Kidney epithelial cell (primary cell): ENCODE measurements around the gene TBC1D2. TPM values are rescaled to one million over a fixed set of nuclear protein-coding genes. Genes with fewer than 3 reads are reported as not detected.

Source experiments
- DNase-seq: peaks from one replicate; pipeline ENCODE4 v3.0.0-alpha.2; 2010; ENCODE audit warnings: low read depth
- H3K27me3 ChIP-seq: 2 replicates; pipeline ENCODE4 v1.6.0; 2011; ENCODE audit warnings: low read length; ENCODE audit not compliant: control insufficient read depth, insufficient read depth
- H3K36me3 ChIP-seq: 2 replicates; pipeline ENCODE4 v1.5.1; 2011; ENCODE audit warnings: low read length; ENCODE audit not compliant: control insufficient read depth, insufficient read depth
- H3K4me3 ChIP-seq: 2 replicates; pipeline ENCODE4 v1.5.1; 2011; ENCODE audit warnings: low read depth, mild to moderate bottlenecking, control low read depth, low read length
- total RNA-seq: library from RNA; depleted of rRNA; stranded (reverse); fragments of >200 nt; gene quantifications from 2 replicates; pipeline ENCODE4 v1.2.3, GENCODE V29; 2015
- TF ChIP-seq, protein P1 (sequence below): IDR thresholded peaks from 2 replicates; pipeline ENCODE4 v1.5.1; 2011; ENCODE audit warnings: mild to moderate bottlenecking, moderate library complexity, low read length, control low read depth, inconsistent platforms; ENCODE audit not compliant: insufficient read depth, poor library complexity, severe bottlenecking

The TBC1D2 gene
- total RNA-seq, 1 donor from 2014 or later: 21.4 TPM

DNA sequence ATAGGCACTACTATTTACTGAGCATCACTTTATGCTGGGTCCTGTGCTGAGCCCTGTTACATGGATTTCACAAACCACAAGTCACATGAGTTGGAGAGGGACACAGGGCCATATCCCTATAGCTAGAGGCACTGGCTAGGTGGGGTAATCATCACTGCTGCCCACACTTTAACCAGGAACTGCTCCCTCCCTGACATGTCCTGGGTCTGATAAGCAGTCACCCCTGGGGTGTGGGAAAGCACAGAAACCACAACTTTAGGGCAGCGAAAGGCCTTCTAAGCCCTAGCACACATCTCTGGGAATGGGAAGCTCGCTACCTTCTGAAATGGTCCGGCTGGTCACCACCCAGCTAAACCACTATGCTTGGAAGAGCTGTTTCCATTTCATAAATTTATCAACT is 15.0 kb downstream of the TBC1D2 start:
- Histone ChIP-seq H3K4me3 (no peak overlapping the region), H3K36me3 (peaks cover 5% of the 10 kb centered on the region), H3K27me3 (no peaks in the 10 kb centered on the region)
- no peak for DNase-seq
- TF ChIP-seq, protein P1, sequence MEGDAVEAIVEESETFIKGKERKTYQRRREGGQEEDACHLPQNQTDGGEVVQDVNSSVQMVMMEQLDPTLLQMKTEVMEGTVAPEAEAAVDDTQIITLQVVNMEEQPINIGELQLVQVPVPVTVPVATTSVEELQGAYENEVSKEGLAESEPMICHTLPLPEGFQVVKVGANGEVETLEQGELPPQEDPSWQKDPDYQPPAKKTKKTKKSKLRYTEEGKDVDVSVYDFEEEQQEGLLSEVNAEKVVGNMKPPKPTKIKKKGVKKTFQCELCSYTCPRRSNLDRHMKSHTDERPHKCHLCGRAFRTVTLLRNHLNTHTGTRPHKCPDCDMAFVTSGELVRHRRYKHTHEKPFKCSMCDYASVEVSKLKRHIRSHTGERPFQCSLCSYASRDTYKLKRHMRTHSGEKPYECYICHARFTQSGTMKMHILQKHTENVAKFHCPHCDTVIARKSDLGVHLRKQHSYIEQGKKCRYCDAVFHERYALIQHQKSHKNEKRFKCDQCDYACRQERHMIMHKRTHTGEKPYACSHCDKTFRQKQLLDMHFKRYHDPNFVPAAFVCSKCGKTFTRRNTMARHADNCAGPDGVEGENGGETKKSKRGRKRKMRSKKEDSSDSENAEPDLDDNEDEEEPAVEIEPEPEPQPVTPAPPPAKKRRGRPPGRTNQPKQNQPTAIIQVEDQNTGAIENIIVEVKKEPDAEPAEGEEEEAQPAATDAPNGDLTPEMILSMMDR: no peak

DNA sequence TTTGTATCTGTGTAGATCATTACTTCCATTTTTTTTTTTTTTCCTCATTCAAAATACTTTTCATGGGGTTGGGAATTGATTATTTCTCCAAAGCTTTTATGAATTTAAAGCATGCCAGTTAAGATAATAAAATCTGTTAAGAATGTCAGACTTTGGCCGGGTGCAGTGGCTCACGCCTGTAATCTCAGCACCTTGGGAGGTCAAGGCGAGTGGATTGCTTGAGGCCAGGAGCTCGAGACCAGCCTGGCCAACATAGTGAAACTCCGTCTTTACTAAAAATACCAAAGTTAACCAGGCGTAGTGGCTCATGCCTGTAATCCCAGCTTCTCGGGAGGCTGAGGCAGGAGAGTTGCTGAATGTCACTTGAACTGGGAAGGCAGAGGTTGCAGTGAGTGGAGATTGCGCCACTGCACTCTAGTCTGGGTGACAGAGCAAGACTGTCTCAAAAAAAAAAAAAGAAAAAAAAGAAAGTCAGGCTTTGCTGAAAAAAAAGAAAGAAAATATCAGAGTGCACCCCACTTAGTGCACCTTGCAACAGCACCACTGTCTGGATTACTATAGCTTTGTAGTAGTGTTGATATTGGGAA is 18.5 kb downstream of the TBC1D2 start:
- Histone ChIP-seq H3K36me3 (peaks cover 9% of the 10 kb centered on the region), H3K4me3 (no peak overlapping the region), H3K27me3 (no peaks in the 10 kb centered on the region)
- no peak for DNase-seq
- TF ChIP-seq, protein P1: no peak

DNA sequence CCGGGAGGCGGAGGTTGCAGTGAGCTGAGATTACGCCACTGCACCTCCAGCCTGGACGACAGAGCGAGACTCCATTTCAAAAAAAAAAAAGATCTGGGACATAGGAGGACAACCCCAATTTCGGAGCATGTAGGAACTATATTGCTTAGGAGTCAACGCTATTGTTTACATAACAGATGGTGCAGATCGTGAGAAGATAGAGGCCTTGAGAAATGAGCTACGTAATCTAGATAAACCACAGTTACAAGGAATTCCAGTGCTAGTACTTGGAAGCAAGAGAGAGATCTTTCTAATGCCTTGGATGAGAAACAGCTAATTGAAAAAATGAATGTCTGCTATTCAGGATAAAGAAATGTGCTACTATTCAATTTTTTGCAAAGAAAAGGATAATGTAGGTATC is 20.3 kb downstream of the TBC1D2 start:
- Histone ChIP-seq H3K4me3 (no peak overlapping the region), H3K27me3 (no peaks in the 10 kb centered on the region), H3K36me3 (peaks cover 3% of the 10 kb centered on the region)
- TF ChIP-seq, protein P1: no peak
- DNase-seq: no peak

DNA sequence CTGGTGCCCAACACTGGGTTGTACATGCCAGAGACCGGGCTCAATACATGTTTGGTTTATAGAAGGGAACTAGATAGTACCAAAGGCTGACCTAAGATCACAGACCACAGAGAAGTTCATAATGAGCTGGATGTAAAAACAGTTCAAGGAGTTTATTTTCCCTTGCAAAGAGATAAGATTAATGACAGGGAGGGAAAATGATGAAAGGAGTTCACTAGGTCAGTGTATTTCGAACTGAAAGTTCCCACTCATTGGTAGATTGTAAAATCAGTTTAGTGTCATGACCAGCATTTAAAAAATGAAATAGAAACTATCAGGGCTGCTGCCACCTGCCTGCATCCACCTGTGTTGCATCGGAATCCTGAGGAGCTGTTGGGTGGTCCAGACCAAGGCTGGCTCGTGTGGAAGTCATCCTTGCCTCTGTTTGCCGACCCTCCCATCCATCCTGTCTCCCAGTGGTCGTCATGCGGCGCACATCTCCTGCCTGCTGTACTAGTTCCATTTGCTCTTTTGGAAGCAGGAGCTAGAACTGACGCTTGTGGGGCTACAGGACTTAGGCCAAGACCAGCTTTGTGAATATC is 21.1 kb downstream of the TBC1D2 start:
- TF ChIP-seq, protein P1: no peak
- peaks cover 3% of the 10 kb centered on the region for H3K36me3 ChIP-seq
- DNase-seq: no peak

DNA sequence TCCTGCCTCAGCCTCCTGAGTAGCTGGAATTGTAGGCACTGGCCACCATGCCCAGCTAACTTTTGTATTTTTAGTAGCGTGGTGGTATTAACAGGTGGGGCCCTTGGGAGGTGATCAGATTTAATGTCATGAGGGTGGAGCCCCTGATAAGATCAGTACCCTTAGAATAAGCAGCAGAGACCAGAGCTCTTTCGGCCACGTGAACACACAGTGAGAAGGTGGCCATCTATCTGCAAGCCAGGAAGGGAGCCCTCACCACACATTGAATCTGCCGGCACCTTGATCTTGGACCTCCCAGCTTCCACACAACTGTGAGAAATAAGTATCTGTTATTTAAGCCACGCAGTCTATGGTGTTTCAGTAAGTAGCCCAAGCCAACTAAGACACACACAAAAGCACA is 22.5 kb downstream of the TBC1D2 start:
- Histone ChIP-seq H3K27me3 (no peaks in the 10 kb centered on the region), H3K4me3 (no peak overlapping the region), H3K36me3 (peaks cover 3% of the 10 kb centered on the region)
- DNase-seq: no peak
- TF ChIP-seq, protein P1: no peak

More for the DNA sequence above, 21.1 kb downstream of the TBC1D2 start:
- H3K4me3 ChIP-seq: no peak overlapping the region
- H3K27me3 ChIP-seq: no peaks in the 10 kb centered on the region
